Panc1 (cell line): ENCODE results near the gene ASIC3.

Experiments
- CTCF ChIP-seq: fragments of 450-650 bp; IDR thresholded peaks from 2 replicates; pipeline ENCODE4 v1.5.1; 2017; ENCODE audit warnings: mild to moderate bottlenecking
- POLR2AphosphoS5 ChIP-seq: IDR thresholded peaks from 2 replicates; pipeline ENCODE4 v1.6.1; 2012; ENCODE audit warnings: mild to moderate bottlenecking, low read depth, low read length, moderate library complexity
- REST ChIP-seq, 2 experiments: IDR thresholded peaks; 2 replicates each; pipeline ENCODE4 v1.6.1; 2011 to 2012; ENCODE audit warnings: low read depth in 2 of 2, control low read depth in 1 of 2, low read length in 1 of 2, mild to moderate bottlenecking in 1 of 2, moderate library complexity in 1 of 2; ENCODE audit not compliant: insufficient read depth in 1 of 2

GRCh38 chr7:151085329-151085690 is 37.0 kb downstream of the ASIC3 start:
- TF ChIP-seq CTCF (no peak), POLR2AphosphoS5 (no peak), REST (IDR thresholded peaks at IDR 0.05; ENCODE audit: insufficient read depth in 1 of 2, low read depth in 2 of 2, low read length in 1 of 2) (no peak)
